Activated CD4-positive, alpha-beta T cell treated with anti-CD3 and anti-CD28 coated beads for 1 hour (primary cell): Measurements from ENCODE around the gene OR2W1.

Source experiments
- DNase-seq: peaks from one replicate; pipeline ENCODE4 v3.0.0-alpha.2; 2020

OR2W1 gene

GRCh38 chr6:28995093-28995650 lies 49.8 kb downstream of the OR2W1 start:
- DNase-seq, result no peak
